GM15510 (cell line): ENCODE measurements around the gene VTI1A.

Experiments
- POLR2A ChIP-seq: IDR thresholded peaks from 3 replicates; pipeline ENCODE4 v1.6.1; 2011; ENCODE audit warnings: borderline replicate concordance; ENCODE audit not compliant: insufficient read length; ENCODE audit errors: extremely low read depth

The VTI1A gene

GRCh38 chr10:112446855-112447619 is at the start of gene VTI1A, which contains the start of gene ZDHHC6:
TSS of gene VTI1A (plus strand) at chr10:112447215. CDS start at chr10:112447374, 159 bp downstream.
TSS of gene ZDHHC6 (minus strand) at chr10:112446914. CDS start at chr10:112445436, 1,478 bp downstream.
- peak; percentile 90 for TF ChIP-seq POLR2A

DNA sequence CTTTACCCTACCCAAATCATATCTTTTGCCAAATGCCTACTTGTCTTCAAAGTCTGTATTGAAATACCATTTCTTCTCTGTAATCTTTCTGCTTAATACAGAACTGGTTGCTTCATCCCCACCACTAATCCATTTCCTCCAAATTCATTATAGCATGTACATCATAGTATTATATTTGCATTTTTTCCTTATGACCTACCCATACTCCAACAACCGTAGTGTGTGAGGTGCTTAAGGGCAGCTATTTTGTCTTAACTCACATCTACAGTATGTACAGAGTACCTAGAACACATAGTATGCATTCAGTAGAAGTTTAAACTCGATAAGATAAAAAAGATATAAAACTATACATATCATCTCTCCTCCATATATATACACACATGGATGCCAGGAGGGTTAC is 49.4 kb upstream of the VTI1A start:
- no peak for TF ChIP-seq POLR2A

DNA sequence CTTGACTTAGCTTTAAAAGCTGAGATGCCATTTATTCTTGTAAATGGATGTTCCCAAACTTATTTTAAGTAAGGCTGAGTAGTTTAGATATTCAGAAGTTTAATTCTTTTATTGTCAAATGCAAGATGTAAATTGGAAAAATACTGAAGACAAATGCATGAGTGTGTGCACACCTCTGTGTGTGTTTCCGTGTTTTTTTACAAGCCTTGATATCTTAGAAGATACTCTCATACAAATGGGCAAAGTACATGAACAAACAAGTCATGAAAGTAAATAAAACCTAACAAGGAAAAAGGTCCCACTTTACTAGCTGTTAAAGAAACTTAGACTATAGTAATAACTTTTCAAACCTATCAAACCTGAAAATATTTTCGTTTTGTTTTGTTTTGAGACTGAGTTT is 44.1 kb upstream of the VTI1A start:
- TF ChIP-seq POLR2A, result no peak

- TF ChIP-seq POLR2A, result no peak
These were observed 42.4 kb upstream of the VTI1A start for GRCh38 chr10:112404617-112405016.

- TF ChIP-seq POLR2A, result no peak
These were observed 39.3 kb upstream of the VTI1A start for GRCh38 chr10:112407696-112408095.

DNA sequence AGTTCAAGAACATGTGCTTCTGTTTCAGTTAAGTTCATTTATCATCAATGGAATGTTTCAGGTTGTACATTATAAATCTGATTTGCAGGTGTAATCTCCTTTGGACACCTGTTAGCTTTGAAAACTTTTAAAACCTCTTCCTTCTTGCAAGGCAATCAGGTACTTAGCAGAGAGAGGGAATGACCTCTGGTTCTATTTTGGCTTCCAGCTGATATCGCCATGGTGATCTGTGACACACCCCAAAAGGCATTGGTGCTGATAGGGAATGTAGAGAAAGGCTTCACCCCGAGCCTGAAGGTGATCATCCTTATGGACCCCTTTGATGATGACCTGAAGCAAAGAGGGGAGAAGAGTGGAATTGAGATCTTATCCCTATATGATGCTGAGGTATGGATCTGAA is 37.7 kb upstream of the VTI1A start:
- no peak for TF ChIP-seq POLR2A

GRCh38 chr10:112409755-112410154 is 37.3 kb upstream of the VTI1A start:
- no peak for TF ChIP-seq POLR2A

DNA sequence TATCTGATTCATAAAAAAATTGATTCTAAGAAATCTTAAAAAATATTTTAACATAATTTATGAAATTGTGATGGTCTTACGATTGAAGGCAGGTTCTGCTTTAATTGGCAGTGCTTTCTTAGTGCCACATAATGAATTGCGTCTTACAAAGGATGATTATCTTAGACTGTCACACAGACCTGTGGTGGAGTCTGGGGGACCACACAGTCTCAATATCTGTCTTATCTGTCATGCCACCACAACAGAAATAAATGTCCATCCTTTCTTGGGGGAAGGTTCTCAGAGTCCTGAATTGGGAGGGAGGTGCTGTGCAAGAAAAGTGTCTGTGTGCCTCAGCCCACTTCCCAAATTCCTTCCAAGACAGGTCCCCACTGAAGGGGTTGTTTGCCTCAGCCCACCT is 34.3 kb upstream of the VTI1A start:
- no peak for TF ChIP-seq POLR2A

- TF ChIP-seq POLR2A, result no peak
These were observed 25.3 kb upstream of the VTI1A start for GRCh38 chr10:112421731-112422130.

DNA sequence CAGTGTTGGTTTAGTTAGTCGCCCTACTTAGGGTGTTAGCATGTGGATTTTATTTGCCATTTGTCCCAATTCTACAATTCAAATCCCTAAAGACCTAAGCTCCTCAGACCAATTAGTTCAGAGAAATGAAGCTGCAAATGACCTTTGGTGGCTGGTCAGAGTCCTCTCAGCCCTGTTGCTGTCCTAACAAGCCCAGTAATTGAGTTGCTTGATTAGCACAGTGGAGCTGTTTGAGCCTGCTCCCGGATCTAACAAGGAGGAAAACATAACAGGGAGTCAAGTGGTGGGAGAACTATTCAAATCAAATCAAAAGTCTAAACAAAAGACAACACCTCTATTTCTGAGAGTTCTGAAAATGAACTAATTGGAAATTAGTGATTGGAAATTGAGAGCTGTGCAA is 22.4 kb upstream of the VTI1A start:
- no peak for TF ChIP-seq POLR2A

DNA sequence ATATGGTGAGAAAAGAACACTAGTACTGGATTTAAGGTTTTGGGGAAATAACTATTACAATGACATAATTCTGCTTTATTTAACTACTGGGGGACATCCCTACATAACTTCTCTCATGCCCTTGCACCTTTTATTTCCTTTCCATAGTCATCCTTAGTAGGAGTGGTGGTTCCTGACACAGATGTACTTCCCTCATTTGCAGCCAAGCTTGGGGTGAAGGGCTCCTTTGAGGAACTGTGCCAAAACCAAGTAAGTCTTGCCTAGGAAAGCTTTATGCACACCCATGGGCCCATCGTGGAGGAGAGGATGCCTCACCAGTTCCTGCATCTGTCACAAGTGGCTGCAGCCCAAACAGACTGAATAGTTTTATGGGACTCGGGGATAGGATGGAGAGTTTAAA is 20.9 kb upstream of the VTI1A start:
- TF ChIP-seq POLR2A, result no peak

DNA sequence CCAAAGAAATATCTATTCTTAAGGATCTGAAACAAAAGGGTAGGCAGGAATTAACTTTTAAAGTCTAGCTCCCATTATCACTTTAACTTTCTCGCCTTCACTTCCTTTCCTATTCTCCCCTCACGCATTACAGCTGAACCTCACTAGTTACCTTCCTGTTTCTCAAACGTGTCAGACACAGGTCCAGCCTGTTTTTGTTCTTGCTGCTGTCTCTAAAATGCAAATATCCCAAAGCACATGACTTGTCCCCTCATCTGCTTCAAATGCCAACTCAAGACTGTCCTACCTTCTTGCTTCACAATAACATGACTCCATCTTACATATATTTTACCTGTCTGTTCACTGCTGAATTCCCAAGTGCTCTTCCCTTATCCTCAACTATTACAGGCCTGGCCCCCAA is 17.9 kb upstream of the VTI1A start:
- no peak for TF ChIP-seq POLR2A

DNA sequence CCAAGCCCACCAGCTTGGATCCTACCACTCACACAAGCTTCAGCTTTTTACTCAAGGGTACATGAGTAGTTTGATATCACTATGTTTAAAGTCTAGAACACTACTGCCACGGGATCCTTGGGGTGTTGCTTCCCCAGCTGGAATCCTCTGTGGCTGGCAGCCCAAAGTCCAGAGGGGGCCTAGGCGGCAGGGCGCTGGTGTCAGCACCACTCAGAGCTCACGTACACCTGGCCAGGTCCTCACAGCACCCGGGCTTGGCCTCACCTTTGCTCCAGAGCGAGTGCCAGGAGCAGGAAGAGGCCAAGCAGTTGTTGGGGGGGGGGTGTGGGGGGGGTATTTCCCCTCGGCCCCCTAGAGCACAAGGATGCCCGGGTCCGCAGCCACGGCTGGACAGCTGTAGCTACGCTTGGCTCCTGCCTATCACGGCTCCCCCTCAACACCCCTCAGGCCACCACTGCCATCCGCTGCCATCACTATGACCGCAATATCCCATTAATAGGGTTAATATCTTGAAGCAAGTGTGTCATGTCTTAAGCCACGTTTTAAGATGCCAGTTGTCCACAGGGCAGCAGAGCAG is 17.3 kb upstream of the VTI1A start:
- TF ChIP-seq POLR2A, result no peak

GRCh38 chr10:112433136-112433535 is 13.9 kb upstream of the VTI1A start:
- TF ChIP-seq POLR2A, result no peak

DNA sequence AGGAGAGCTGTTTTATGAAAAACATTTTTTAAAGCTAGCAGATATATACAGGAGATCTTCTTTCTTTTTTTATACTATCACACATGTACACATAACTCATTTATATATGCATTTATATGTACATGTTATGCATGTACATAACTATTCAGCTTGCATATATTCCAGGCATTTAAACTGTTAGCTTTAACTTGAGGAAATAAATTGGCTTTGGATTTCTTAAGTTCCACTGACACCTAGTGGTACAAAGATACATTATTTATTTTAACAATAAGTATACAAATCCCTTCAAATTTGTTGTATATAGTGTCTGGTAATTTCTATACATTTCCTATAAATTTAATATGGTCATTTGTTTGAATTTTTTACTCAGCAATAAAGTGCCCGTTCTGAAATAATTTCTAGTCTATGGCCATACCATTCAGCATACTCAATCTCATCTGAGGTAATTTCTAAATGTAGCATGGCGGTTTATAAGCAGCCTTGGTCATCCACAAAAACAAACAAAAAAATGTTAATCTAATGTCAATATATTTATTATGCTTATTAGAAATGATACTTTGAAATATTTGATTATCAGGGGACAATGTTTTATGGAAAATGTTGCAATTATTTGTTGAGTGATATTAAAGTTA is 11.9 kb upstream of the VTI1A start:
- no peak for TF ChIP-seq POLR2A

GRCh38 chr10:112438356-112438755 is 8.7 kb upstream of the VTI1A start:
- TF ChIP-seq POLR2A, result no peak
